Activated naive CD4-positive, alpha-beta T cell treated with anti-CD3 and anti-CD28 coated beads for 36 hours (primary cell): ENCODE measurements around the gene FOXJ3. TPM values are rescaled to one million over a fixed set of nuclear protein-coding genes. Genes with fewer than 3 reads are reported as not detected.

Source experiments
- CTCF ChIA-PET: fragments of 350-600 bp; sonication (Branson Sonifier 250); formaldehyde crosslinking; loops from one replicate; lab custom pipeline; 2021; ENCODE audit warnings: antibody characterized with exemption; lab: Charles Lee
- DNase-seq: peaks from one replicate; pipeline ENCODE4 v3.0.0-alpha.2; 2020
- H3K27ac Mint-ChIP-seq: one replicate; pipeline ENCODE4 v1.8.0; 2021; ENCODE audit warnings: mild to moderate bottlenecking, mixed read lengths
- H3K27me3 Mint-ChIP-seq: one replicate; pipeline ENCODE4 v1.8.0; 2021; ENCODE audit warnings: low read depth, mixed read lengths
- H3K36me3 Mint-ChIP-seq: one replicate; pipeline ENCODE4 v1.8.0; 2021; ENCODE audit warnings: low read depth, mixed read lengths
- H3K4me1 Mint-ChIP-seq: one replicate; pipeline ENCODE4 v1.8.0; 2021; ENCODE audit warnings: low read depth, mixed read lengths
- H3K4me3 Mint-ChIP-seq: one replicate; pipeline ENCODE4 v1.8.0; 2021; ENCODE audit warnings: mild to moderate bottlenecking, moderate library complexity, mixed read lengths
- H3K9me3 Mint-ChIP-seq: one replicate; pipeline ENCODE4 v1.8.0; 2021; ENCODE audit warnings: mixed read lengths
- intact Hi-C: fragments of 100-400 bp; cut with micrococcal nuclease; formaldehyde crosslinking; loops from one replicate; pipeline ENCODE4 v1.15.1; 2023
- total RNA-seq, 2 experiments: library from RNA; stranded (reverse); gene quantifications; one replicate each; pipeline ENCODE4 v1.2.3, GENCODE V29; 2021

The FOXJ3 gene
- total RNA-seq, 2 experiments from 2014 or later, result 35.6 to 37.2 TPM

DNA sequence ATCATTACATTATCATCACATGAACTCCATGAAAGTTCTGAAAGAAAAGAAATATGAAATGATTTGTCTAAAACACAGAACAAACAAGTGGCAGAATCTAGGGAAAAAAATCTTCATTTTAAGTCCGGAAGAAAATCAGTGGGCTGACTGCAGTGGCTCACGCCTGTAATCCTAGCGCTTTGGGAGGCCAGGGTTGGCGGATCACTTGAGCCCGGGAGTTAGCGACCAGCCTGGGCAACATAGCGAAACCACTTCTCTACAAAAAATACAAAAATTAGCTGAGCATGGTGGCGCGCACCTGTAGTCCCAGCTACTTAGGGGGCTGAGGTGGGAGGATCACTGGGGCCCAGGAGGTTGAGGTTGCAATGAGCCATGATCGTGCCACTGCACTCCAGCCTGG, 4.8 kb downstream of the FOXJ3 start:
- CTCF ChIA-PET, result no interaction called here
- H3K36me3 Mint-ChIP-seq, result peaks cover 2% of the 10 kb centered on the region
- H3K27ac Mint-ChIP-seq, result no peak overlapping the region
- H3K9me3 Mint-ChIP-seq, result no peaks in the 10 kb centered on the region
- no peak overlapping the region for H3K4me3 Mint-ChIP-seq
- no peaks in the 10 kb centered on the region for H3K27me3 Mint-ChIP-seq
- peaks cover 70% of the 10 kb centered on the region for H3K4me1 Mint-ChIP-seq
- intact Hi-C loops, result no loop called here
- DNase-seq, result no peak

DNA sequence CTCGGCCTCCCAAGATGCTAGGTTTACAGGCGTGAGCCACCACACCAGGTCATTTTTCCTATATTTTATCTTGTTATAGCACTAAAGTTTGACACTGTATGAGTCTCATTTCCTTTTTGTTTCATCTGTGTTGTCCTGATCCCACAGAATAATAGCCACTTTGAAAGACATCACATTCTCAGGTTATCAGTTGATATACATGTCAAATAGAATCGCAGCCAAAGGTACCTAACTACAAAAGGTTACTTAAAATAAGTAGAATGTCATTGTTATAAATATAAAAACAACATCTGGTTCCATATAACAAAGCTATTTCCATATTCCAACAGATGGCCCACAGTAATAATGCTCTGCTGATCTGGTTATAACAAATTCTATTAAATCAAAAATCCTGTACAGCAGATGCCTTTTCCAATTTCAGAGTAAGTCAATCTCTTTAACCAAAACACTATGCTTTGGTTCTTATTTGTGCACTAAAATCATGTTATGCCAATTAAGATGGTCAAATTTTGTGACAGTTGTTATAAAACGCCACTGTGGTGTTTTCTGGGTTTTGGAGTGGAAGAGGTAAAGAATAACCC, 6.0 kb downstream of the FOXJ3 start:
- DNase-seq, result no peak
- CTCF ChIA-PET, result interaction anchor here (0.7 kb wide), 1 partner anchor 142 kb away, joined by 4 read pairs; no protein-coding TSS in a partner anchor
- Mint-ChIP-seq H3K27me3 (no peaks in the 10 kb centered on the region), H3K4me3 (no peak overlapping the region), H3K9me3 (no peaks in the 10 kb centered on the region), H3K36me3 (peaks cover 2% of the 10 kb centered on the region), H3K4me1 (peaks cover 76% of the 10 kb centered on the region), H3K27ac (no peak overlapping the region)
- intact Hi-C loops, result no loop called here

DNA sequence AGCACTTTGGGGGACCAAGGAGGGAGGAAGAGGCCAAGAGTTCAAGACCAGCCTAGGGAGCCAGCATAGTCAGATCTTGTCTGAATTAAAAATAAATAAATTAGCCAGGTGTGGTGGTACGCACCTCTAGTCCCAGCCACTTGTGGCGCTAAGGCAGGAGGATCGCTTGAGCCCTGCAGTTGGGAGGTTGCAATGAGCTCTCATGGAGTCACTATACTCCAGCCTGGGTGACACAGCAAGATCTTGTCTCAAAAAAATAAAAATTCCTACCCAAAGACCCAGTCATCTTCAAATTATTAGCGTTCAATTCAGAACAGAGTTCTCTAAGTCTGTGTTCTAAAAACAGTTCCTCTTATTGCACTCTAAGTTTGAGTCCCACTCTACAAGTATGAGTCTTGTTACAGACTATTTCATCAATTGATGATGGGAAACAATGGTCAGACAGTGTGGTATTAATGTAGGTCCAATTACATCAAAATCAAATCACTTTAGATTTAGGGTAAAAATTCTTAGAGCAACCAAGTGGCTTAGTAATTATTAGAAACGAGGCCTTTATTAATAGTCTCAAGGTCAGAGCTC, 6.9 kb downstream of the FOXJ3 start:
- CTCF ChIA-PET, result interaction anchor here (0.7 kb wide), 1 partner anchor 141 kb away, joined by 4 read pairs; no protein-coding TSS in a partner anchor
- H3K27ac Mint-ChIP-seq, result no peak overlapping the region
- H3K4me3 Mint-ChIP-seq, result no peak overlapping the region
- DNase-seq, result no peak
- H3K27me3 Mint-ChIP-seq, result no peaks in the 10 kb centered on the region
- peaks cover 3% of the 10 kb centered on the region for H3K36me3 Mint-ChIP-seq
- intact Hi-C loops, result no loop called here
- peaks cover 74% of the 10 kb centered on the region for H3K4me1 Mint-ChIP-seq
- no peaks in the 10 kb centered on the region for H3K9me3 Mint-ChIP-seq

DNA sequence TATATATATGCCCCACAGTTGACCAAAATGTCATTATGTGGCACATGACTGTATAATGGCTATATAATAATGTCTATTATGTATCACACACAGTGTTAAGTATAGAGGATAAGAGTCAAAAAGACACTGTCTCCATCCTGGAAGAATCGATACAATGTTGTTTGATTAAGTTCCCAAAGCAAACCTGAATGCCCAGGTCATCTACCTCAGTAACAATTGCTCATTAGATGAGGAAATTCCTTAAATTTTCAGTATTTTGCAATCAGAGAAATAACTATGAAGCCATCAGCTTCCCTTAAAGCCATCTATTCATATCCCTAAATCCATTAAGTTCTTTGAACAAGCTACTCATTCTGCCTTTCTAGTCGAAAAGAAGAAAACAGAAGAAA, 10.0 kb downstream of the FOXJ3 start:
- intact Hi-C loops, result no loop called here
- H3K4me1 Mint-ChIP-seq, result peaks cover 75% of the 10 kb centered on the region
- no peak overlapping the region for H3K4me3 Mint-ChIP-seq
- DNase-seq, result no peak
- no peaks in the 10 kb centered on the region for H3K27me3 Mint-ChIP-seq
- no peaks in the 10 kb centered on the region for H3K9me3 Mint-ChIP-seq
- H3K27ac Mint-ChIP-seq, result no peak overlapping the region
- CTCF ChIA-PET, result interaction anchor here (1.5 kb wide), 1 partner anchor 9 kb away, joined by 3 read pairs; no protein-coding TSS in a partner anchor
- H3K36me3 Mint-ChIP-seq, result peaks cover 4% of the 10 kb centered on the region

DNA sequence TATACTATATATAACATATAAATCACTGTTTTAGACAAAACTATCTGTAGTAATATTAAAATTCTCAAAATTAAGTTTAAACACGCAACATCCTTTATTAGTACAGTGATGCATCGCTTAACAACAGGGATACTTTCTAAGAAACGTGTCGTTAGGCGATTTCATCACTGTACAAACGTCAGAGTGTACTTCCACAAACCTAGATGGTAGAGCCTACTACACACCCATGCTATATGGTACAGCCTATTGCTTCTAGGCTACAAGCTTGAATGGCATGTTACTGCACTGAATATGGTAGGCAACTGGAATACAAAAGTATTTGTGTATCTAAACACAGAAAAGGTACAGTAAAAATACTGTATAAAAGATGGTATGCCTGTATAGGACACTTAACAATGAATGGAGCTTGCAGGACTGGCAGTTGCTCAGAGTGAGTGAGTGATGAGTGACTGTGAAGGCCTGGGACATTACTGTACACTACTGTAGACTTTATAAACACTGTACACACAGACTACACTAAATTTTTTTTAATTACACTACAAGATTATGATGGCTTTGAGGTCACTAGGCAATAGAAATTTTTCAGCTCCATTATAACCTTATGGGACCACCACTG, 10.5 kb downstream of the FOXJ3 start:
- Mint-ChIP-seq H3K27ac (no peak overlapping the region), H3K4me1 (peaks cover 77% of the 10 kb centered on the region), H3K27me3 (no peaks in the 10 kb centered on the region), H3K9me3 (no peaks in the 10 kb centered on the region), H3K36me3 (peaks cover 4% of the 10 kb centered on the region), H3K4me3 (no peak overlapping the region)
- CTCF ChIA-PET, result interaction anchor here (1.5 kb wide), 1 partner anchor 8 kb away, joined by 3 read pairs; no protein-coding TSS in a partner anchor
- DNase-seq, result no peak
- intact Hi-C loops, result no loop called here

DNA sequence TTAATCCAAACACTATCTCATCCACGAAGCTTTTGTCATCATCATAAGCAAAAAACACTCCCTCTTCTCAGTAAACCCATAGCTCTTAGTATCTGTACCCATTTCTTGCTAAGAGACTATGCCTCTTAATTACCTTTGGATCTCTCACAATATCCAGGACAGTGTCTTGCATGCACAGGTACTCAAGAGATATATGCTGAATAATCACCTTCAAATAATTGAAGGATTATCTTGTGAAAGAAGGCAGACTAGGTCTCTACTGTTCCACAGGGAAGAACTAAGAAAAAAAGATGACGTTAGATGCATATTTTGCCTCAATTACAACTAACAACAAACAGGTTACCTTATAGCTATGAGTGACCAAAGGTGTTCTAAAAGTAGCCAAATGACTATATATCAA, 11.5 kb downstream of the FOXJ3 start:
- Mint-ChIP-seq H3K36me3 (peaks cover 4% of the 10 kb centered on the region), H3K27me3 (no peaks in the 10 kb centered on the region), H3K4me3 (no peak overlapping the region), H3K27ac (no peak overlapping the region), H3K9me3 (no peaks in the 10 kb centered on the region), H3K4me1 (peaks cover 82% of the 10 kb centered on the region)
- no peak for DNase-seq
- intact Hi-C loops, result no loop called here
- CTCF ChIA-PET, result interaction anchor here (0.7 kb wide), 1 partner anchor 46 kb away, joined by 5 read pairs; no protein-coding TSS in a partner anchor

DNA sequence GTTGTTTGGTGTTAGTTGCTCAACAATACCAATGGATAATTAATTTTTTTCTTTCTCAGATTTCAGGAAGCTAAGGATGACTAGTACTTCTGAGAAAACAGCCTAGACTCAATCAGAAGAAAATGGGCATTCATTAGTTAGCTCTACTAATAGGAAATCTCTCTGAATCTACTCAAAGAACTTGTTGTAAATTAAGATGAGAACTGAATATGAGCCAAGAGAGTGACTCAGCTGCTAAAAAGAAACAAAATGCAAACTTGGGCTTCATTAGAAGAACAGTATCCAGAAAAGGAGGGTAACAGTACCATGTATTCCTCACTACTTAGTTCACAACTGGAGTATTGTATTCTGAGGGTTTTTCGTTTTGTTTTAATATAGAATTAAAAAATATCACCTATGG, 12.5 kb downstream of the FOXJ3 start:
- H3K4me3 Mint-ChIP-seq, result no peak overlapping the region
- peaks cover 79% of the 10 kb centered on the region for H3K4me1 Mint-ChIP-seq
- H3K27ac Mint-ChIP-seq, result peak overlapping the region; percentile 19
- peaks cover 5% of the 10 kb centered on the region for H3K36me3 Mint-ChIP-seq
- DNase-seq, result no peak
- intact Hi-C loops, result no loop called here
- no peaks in the 10 kb centered on the region for H3K9me3 Mint-ChIP-seq
- CTCF ChIA-PET, result no interaction called here
- no peaks in the 10 kb centered on the region for H3K27me3 Mint-ChIP-seq

DNA sequence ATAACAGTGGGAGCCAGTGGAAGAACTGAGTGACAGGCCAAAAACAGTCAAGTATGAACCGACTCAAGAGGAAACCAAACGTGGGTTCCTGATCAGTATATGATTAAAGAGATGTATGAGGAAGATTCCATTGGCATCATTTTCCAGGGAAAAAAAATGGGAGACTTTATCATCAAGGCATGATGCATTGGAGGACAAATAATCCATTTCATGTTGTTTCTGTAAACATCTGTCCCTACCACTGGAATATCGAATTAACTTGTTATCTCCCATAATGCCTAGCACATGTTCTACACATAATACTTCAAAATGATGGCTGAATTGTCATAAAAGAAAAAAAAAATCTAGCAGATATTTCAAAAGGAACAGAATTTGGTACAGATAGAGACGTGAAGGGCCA, 13.3 kb downstream of the FOXJ3 start:
- intact Hi-C loops, result no loop called here
- DNase-seq, result no peak
- Mint-ChIP-seq H3K27ac (peak overlapping the region; percentile 55), H3K4me1 (peaks cover 78% of the 10 kb centered on the region), H3K9me3 (no peaks in the 10 kb centered on the region), H3K36me3 (peaks cover 5% of the 10 kb centered on the region), H3K4me3 (no peak overlapping the region), H3K27me3 (no peaks in the 10 kb centered on the region)
- CTCF ChIA-PET, result interaction anchor here (0.8 kb wide), 1 partner anchor 1539 kb away, joined by 3 read pairs; no protein-coding TSS in a partner anchor

DNA sequence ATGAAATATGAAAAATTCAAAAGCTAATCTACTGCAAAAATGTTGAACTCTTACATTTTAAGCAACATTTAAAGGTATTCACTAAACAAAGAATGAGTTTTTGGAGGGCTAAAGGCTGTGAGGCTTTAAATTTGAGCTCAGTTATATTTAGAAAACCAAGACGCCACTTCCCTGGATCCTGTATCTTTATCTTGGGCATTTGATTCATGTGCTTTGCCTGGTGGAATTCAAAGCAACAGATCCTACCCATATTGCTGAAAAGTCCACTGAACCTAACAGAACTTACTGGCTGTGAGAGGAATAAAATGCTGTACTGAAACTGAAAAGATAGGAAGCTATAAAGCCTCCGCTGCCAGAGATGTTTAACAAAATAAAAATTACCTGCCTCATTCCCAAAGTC, 14.3 kb downstream of the FOXJ3 start:
- CTCF ChIA-PET, result interaction anchor here (0.8 to 1.1 kb wide), 2 partner anchors 134 to 1540 kb away, joined by 3 read pairs; no protein-coding TSS in a partner anchor
- H3K4me3 Mint-ChIP-seq, result no peak overlapping the region
- H3K9me3 Mint-ChIP-seq, result no peaks in the 10 kb centered on the region
- peaks cover 5% of the 10 kb centered on the region for H3K36me3 Mint-ChIP-seq
- H3K27me3 Mint-ChIP-seq, result no peaks in the 10 kb centered on the region
- H3K27ac Mint-ChIP-seq, result peak overlapping the region; percentile 55
- peaks cover 77% of the 10 kb centered on the region for H3K4me1 Mint-ChIP-seq
- DNase-seq, result no peak
- intact Hi-C loops, result no loop called here

DNA sequence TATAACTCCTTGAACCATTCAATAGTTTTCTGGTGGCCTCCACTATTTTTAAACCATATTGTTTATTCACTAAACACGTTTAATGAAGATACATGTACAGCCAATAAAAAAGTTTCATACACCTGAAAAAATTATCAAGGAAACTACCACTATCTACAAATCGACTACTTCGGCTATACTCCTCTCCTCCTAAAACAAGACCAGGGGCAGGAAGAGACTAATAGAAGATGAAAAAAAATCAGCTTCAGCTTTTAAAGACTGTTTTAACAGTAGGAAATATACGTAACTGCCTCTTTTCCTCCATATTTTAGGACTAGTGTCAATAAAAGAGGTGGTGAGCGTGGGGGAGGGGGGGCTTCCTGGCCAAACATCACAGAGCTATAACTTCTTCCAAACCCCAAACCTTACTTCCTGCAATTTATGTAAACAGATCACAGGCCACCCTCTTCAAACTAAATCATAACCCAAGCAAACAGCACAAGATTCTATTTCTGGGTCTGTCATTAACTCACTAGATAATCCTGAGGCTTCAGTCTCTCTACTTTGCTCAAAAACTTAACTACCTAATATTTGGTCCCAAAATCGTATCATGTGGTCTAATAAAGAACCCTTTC, 15.1 kb downstream of the FOXJ3 start:
- Mint-ChIP-seq H3K4me3 (peak overlapping the region; percentile 50), H3K9me3 (no peaks in the 10 kb centered on the region), H3K27ac (peak overlapping the region; percentile 80), H3K4me1 (peaks cover 80% of the 10 kb centered on the region), H3K36me3 (peaks cover 5% of the 10 kb centered on the region), H3K27me3 (no peaks in the 10 kb centered on the region)
- peak; percentile 42 for DNase-seq
- intact Hi-C loops, result no loop called here
- CTCF ChIA-PET, result interaction anchor here (1.1 kb wide), 1 partner anchor 135 kb away, joined by 3 read pairs; no protein-coding TSS in a partner anchor

DNA sequence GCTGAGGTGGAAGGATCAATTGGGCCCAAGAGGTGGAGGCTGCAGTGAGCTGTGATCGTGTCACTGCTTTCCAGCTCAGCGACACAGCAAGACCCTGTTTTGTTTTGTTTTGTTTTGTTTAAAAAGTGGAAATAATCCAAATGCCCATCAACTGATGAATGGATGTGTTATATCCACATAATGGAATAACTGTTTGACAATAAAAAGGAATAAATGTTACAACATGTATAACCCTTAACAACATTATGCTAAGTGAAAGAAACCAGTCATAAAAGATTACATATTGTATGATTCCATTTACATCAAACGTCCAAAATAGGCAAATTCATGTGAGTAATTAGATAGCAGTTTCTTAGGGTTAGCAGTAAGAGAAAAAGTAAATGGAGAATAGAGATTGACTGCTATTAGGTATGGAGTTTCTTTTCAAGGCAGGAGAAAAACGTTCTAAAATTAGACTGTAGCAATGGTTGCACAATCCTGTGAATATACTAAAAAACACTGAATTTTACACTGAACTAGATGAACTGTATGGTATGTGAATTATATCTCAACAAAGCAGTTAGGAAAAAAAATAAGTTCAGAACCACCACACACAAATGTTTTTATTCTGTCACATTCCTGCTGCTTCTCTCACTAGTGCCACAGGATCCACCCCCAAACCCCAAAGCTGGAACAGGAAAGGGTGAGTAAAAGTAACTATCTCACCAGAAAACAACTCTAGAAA, 15.7 kb downstream of the FOXJ3 start:
- DNase-seq, result peak; percentile 48
- CTCF ChIA-PET, result no interaction called here
- H3K36me3 Mint-ChIP-seq, result peaks cover 5% of the 10 kb centered on the region
- peaks cover 83% of the 10 kb centered on the region for H3K4me1 Mint-ChIP-seq
- no peaks in the 10 kb centered on the region for H3K27me3 Mint-ChIP-seq
- H3K27ac Mint-ChIP-seq, result peak overlapping the region; percentile 80
- H3K9me3 Mint-ChIP-seq, result no peaks in the 10 kb centered on the region
- intact Hi-C loops, result no loop called here
- H3K4me3 Mint-ChIP-seq, result peak overlapping the region; percentile 2

DNA sequence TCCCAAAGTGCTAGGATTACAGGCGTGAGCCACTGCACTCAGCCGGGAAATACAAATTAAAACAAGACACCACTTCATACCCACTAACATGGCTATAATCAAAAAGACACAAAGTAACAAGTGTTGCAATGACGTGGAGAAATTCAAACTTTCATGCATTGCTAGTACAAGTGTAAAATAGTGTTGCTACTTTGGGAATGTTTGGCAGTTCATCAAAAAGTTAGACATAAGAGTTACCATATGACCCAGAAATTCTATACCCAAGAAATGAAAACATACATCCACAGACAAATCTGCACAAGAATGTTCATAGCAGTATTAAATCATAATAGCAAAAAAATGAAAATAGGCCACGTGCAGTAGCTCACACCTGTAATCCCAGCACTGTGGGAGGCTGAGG, 16.4 kb downstream of the FOXJ3 start:
- H3K36me3 Mint-ChIP-seq, result peaks cover 5% of the 10 kb centered on the region
- no peaks in the 10 kb centered on the region for H3K9me3 Mint-ChIP-seq
- H3K4me1 Mint-ChIP-seq, result peaks cover 89% of the 10 kb centered on the region
- DNase-seq, result no peak
- H3K27ac Mint-ChIP-seq, result peak overlapping the region; percentile 80
- H3K27me3 Mint-ChIP-seq, result no peaks in the 10 kb centered on the region
- CTCF ChIA-PET, result no interaction called here
- intact Hi-C loops, result no loop called here
- H3K4me3 Mint-ChIP-seq, result no peak overlapping the region
